H9 (cell line): ENCODE results near the gene NCK1. TPM values are rescaled to one million over a fixed set of nuclear protein-coding genes. Genes with fewer than 3 reads are reported as not detected.
"Not testable (repeated sequence)": the region's sequence is repeated elsewhere in the genome, so short reads cannot be mapped to it uniquely, and the experiment has no call there.

Experiments used
- DNase-seq: peaks from one replicate; pipeline ENCODE4 v3.0.0-alpha.2; 2017
- H2AFZ ChIP-seq: one replicate; pipeline ENCODE4 v1.6.1; 2013; ENCODE audit warnings: mild to moderate bottlenecking, low read length, control low read depth, moderate library complexity
- H2AK5ac ChIP-seq: 2 replicates; pipeline ENCODE4 v1.6.1; 2013; ENCODE audit warnings: low read length, control low read depth, mixed read lengths; ENCODE audit not compliant: insufficient read length
- H2BK120ac ChIP-seq: one replicate; pipeline ENCODE4 v1.6.1; 2013; ENCODE audit warnings: low read depth, mild to moderate bottlenecking, low read length, control low read depth, inconsistent platforms; ENCODE audit not compliant: poor library complexity, severe bottlenecking
- H2BK12ac ChIP-seq: 2 replicates; pipeline ENCODE4 v1.6.1; 2013; ENCODE audit warnings: low read length, control low read depth, mixed read lengths, low read depth; ENCODE audit not compliant: insufficient read length
- H2BK15ac ChIP-seq: 2 replicates; pipeline ENCODE4 v1.6.1; 2013; ENCODE audit warnings: low read depth, low read length, control low read depth
- H2BK20ac ChIP-seq: one replicate; pipeline ENCODE4 v1.6.1; 2013; ENCODE audit warnings: low read depth, mild to moderate bottlenecking, low read length, control low read depth, inconsistent platforms; ENCODE audit not compliant: poor library complexity, severe bottlenecking
- H2BK5ac ChIP-seq: 2 replicates; pipeline ENCODE4 v1.6.1; 2013; ENCODE audit warnings: low read length, control low read depth, mixed read lengths; ENCODE audit not compliant: insufficient read length
- H3K14ac ChIP-seq: 2 replicates; pipeline ENCODE4 v1.6.1; 2013; ENCODE audit warnings: low read length, control low read depth; ENCODE audit not compliant: insufficient read depth
- H3K18ac ChIP-seq: 2 replicates; pipeline ENCODE4 v1.6.1; 2013; ENCODE audit warnings: low read depth, mild to moderate bottlenecking, mixed read lengths, low read length, control low read depth; ENCODE audit not compliant: insufficient read length
- H3K23ac ChIP-seq: 2 replicates; pipeline ENCODE4 v1.6.1; 2013; ENCODE audit warnings: low read length, control low read depth, mixed read lengths, low read depth; ENCODE audit not compliant: insufficient read length
- H3K23me2 ChIP-seq: 2 replicates; pipeline ENCODE4 v1.6.1; 2013; ENCODE audit warnings: low read depth, mild to moderate bottlenecking, mixed read lengths, low read length, control low read depth; ENCODE audit not compliant: insufficient read length, poor library complexity, severe bottlenecking
- H3K27ac ChIP-seq: 2 replicates; pipeline ENCODE4 v1.5.1; 2013; ENCODE audit warnings: low read length, control low read depth, mixed read lengths, low read depth; ENCODE audit not compliant: insufficient read length
- H3K27me3 ChIP-seq: 2 replicates; pipeline ENCODE4 v1.6.1; 2013; ENCODE audit warnings: low read length, control low read depth, inconsistent platforms; ENCODE audit not compliant: insufficient read depth
- H3K4ac ChIP-seq: 2 replicates; pipeline ENCODE4 v1.6.1; 2013; ENCODE audit warnings: low read depth, mild to moderate bottlenecking, control low read depth, inconsistent platforms, low read length, moderate library complexity
- H3K4me1 ChIP-seq: 2 replicates; pipeline ENCODE4 v1.6.1; 2013; ENCODE audit warnings: low read length, control low read depth, inconsistent platforms; ENCODE audit not compliant: insufficient read depth
- H3K4me2 ChIP-seq: 2 replicates; pipeline ENCODE4 v1.6.1; 2013; ENCODE audit warnings: low read length, control low read depth, mixed read lengths; ENCODE audit not compliant: insufficient read length, insufficient read depth
- H3K56ac ChIP-seq: 2 replicates; pipeline ENCODE4 v1.6.1; 2013; ENCODE audit warnings: low read depth, mild to moderate bottlenecking, mixed read lengths, low read length, control low read depth; ENCODE audit not compliant: insufficient read length
- H3K79me1 ChIP-seq: 2 replicates; pipeline ENCODE4 v1.6.1; 2013; ENCODE audit warnings: low read depth, mild to moderate bottlenecking, moderate library complexity, low read length, control low read depth, inconsistent platforms; ENCODE audit not compliant: insufficient read depth, poor library complexity, severe bottlenecking
- H3K79me2 ChIP-seq: 2 replicates; pipeline ENCODE4 v1.6.1; 2013; ENCODE audit warnings: low read length, control low read depth, inconsistent platforms; ENCODE audit not compliant: insufficient read depth
- H3K9ac ChIP-seq: 2 replicates; pipeline ENCODE4 v1.6.1; 2013; ENCODE audit warnings: low read length, control low read depth, mixed read lengths; ENCODE audit not compliant: insufficient read length; ENCODE audit errors: extremely low read depth
- H3K9me3 ChIP-seq: one replicate; pipeline ENCODE4 v1.6.1; 2013; ENCODE audit warnings: low read depth, low read length, inconsistent platforms; ENCODE audit not compliant: control insufficient read depth
- H3T11ph ChIP-seq: one replicate; pipeline ENCODE4 v1.6.1; 2013; ENCODE audit warnings: mild to moderate bottlenecking, low read length, control low read depth, inconsistent platforms
- H4K20me1 ChIP-seq: one replicate; pipeline ENCODE4 v1.6.1; 2013; ENCODE audit not compliant: control insufficient read depth, insufficient read length, insufficient read depth
- H4K5ac ChIP-seq: 2 replicates; pipeline ENCODE4 v1.6.1; 2013; ENCODE audit warnings: low read depth, mild to moderate bottlenecking, mixed read lengths, low read length, control low read depth; ENCODE audit not compliant: insufficient read length
- H4K8ac ChIP-seq: replicated peaks from 2 replicates; pipeline ENCODE4 v1.6.1; 2013; ENCODE audit warnings: low read length, control low read depth, mixed read lengths, low read depth; ENCODE audit not compliant: insufficient read length
- H4K91ac ChIP-seq: 2 replicates; pipeline ENCODE4 v1.6.1; 2013; ENCODE audit warnings: low read depth, mild to moderate bottlenecking, moderate library complexity, mixed read lengths, low read length, control low read depth; ENCODE audit not compliant: insufficient read length
- H3K27ac Mint-ChIP-seq, 3 experiments: 2 replicates in 2 of 3; 3 replicates in 1 of 3; pipeline ENCODE4 v1.8.0; 2020 to 2021; ENCODE audit warnings: mixed read lengths in 3 of 3, mild to moderate bottlenecking in 1 of 3, moderate library complexity in 1 of 3
- H3K27me3 Mint-ChIP-seq: 2 replicates; pipeline ENCODE4 v1.8.0; 2021; ENCODE audit warnings: low read depth, mild to moderate bottlenecking, moderate library complexity, mixed read lengths
- H3K36me3 Mint-ChIP-seq, 3 experiments: 2 replicates in 2 of 3; 3 replicates in 1 of 3; pipeline ENCODE4 v1.8.0; 2020 to 2021; ENCODE audit warnings: low read depth in 3 of 3, mixed read lengths in 3 of 3; ENCODE audit not compliant: insufficient read depth in 1 of 3
- H3K4me1 Mint-ChIP-seq, 2 experiments: 2 replicates each; pipeline ENCODE4 v1.8.0; 2020; ENCODE audit warnings: mixed read lengths in 2 of 2
- H3K4me3 Mint-ChIP-seq, 2 experiments: 2 replicates in 1 of 2; 3 replicates in 1 of 2; pipeline ENCODE4 v1.8.0; 2020 to 2021; ENCODE audit warnings: mild to moderate bottlenecking in 2 of 2, mixed read lengths in 2 of 2, moderate library complexity in 1 of 2
- H3K9me3 Mint-ChIP-seq, 2 experiments: 2 replicates in 1 of 2; 3 replicates in 1 of 2; pipeline ENCODE4 v1.8.0; 2020; ENCODE audit warnings: mild to moderate bottlenecking in 2 of 2, mixed read lengths in 2 of 2, moderate library complexity in 1 of 2
- WGBS: extraction: QIAGEN DNeasy Blood & Tissue Kit; methylation state at CpG from one replicate; pipeline ENCODE4 v1.1.7; 2013; ENCODE audit warnings: missing lambda C conversion rate, low lambda C conversion rate, mixed read lengths; ENCODE audit not compliant: insufficient read length; ENCODE audit errors: extremely low coverage; 5-methylcytosine and 5-hydroxymethylcytosine counted together
- total RNA-seq: library from RNA; stranded (reverse); gene quantifications from 2 replicates; pipeline ENCODE4 v1.2.1, GENCODE V29; 2021
- TF ChIP-seq, protein P1 (sequence below): fragments of 200-600 bp; sonication (generic); conservative IDR thresholded peaks from 3 replicates; pipeline ENCODE4 v1.8.0; 2021; ENCODE audit warnings: antibody characterized with exemption, mild to moderate bottlenecking

Gene NCK1
- total RNA-seq, 1 experiment from 2014 or later = 26.4 TPM

DNA sequence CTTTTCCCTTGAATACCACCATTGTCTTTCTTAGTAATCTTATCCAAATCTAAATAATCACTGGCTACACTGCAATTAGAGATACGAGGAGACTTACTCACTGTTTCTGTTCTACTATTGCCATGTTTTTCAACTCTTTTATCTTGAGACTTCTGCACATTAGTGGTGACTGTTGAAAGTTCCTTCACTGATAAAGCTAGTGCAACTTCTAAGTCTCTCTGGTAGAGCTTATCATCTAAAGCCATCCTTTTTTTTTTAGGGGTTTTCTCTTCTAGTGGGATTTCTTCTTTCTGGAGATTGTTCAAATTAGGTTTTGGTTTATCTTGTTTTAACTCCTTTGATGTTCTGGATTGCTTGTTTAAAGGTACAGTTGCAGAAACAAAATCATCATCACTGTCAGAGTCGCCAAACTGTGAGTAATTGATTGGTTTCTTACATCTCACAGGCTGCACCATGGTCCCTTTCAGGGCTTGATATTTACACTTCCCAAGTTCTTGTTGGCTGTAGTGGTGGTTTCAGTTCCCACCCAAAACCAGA, 37.7 kb downstream of the NCK1 start:
- H3K4me1 Mint-ChIP-seq = peaks cover 52% of the 10 kb centered on the region in 2 experiments
- H4K5ac ChIP-seq = no peak overlapping the region
- no peak overlapping the region for H3K23ac ChIP-seq
- no peak overlapping the region for H2BK20ac ChIP-seq
- H2AFZ ChIP-seq = no peak overlapping the region
- H3K27me3 ChIP-seq = no peaks in the 10 kb centered on the region
- H3K36me3 Mint-ChIP-seq = peaks cover 6 to 14% (median 9%) of the 10 kb centered on the region in 3 experiments
- H3K4me2 ChIP-seq = no peak overlapping the region
- H2BK15ac ChIP-seq = no peak overlapping the region
- H3K4ac ChIP-seq = no peak overlapping the region
- no peak for DNase-seq
- H3K56ac ChIP-seq = no peak overlapping the region
- H3K9me3 ChIP-seq = no peaks in the 10 kb centered on the region
- no peak overlapping the region for H4K91ac ChIP-seq
- WGBS = no CpG with 5 or more reads among the region's 2 CpGs
- H2BK120ac ChIP-seq = no peak overlapping the region
- H4K20me1 ChIP-seq = no peaks in the 10 kb centered on the region
- H3T11ph ChIP-seq = no peak overlapping the region
- no peak overlapping the region for H2BK12ac ChIP-seq
- no peak overlapping the region for H3K27ac ChIP-seq
- H3K4me3 Mint-ChIP-seq = no peak overlapping the region
- no peaks in the 10 kb centered on the region; the same call in 1 of the 2 replicates for H3K4me1 ChIP-seq
- H3K79me2 ChIP-seq = peaks cover 7% of the 10 kb centered on the region; the same call in 1 of the 2 replicates
- no peak overlapping the region for H2AK5ac ChIP-seq
- no peaks in the 10 kb centered on the region for H3K79me1 ChIP-seq
- no peak overlapping the region for H3K14ac ChIP-seq
- H4K8ac ChIP-seq = no peak overlapping the region
- H3K23me2 ChIP-seq = no peaks in the 10 kb centered on the region
- H3K27ac Mint-ChIP-seq = peak overlapping the region in 2 of 3 experiments; percentile 40 to 65; a peak in 5 of 7 replicates
- H3K18ac ChIP-seq = no peak overlapping the region
- no peak overlapping the region for H3K9ac ChIP-seq
- peaks cover 3 to 7% of the 10 kb centered on the region in 2 experiments; a peak in 4 of 5 replicates for H3K9me3 Mint-ChIP-seq
- TF ChIP-seq, protein P1, sequence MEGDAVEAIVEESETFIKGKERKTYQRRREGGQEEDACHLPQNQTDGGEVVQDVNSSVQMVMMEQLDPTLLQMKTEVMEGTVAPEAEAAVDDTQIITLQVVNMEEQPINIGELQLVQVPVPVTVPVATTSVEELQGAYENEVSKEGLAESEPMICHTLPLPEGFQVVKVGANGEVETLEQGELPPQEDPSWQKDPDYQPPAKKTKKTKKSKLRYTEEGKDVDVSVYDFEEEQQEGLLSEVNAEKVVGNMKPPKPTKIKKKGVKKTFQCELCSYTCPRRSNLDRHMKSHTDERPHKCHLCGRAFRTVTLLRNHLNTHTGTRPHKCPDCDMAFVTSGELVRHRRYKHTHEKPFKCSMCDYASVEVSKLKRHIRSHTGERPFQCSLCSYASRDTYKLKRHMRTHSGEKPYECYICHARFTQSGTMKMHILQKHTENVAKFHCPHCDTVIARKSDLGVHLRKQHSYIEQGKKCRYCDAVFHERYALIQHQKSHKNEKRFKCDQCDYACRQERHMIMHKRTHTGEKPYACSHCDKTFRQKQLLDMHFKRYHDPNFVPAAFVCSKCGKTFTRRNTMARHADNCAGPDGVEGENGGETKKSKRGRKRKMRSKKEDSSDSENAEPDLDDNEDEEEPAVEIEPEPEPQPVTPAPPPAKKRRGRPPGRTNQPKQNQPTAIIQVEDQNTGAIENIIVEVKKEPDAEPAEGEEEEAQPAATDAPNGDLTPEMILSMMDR = no peak
- H3K27me3 Mint-ChIP-seq = no peaks in the 10 kb centered on the region; the same call in 1 of the 2 replicates
- no peak overlapping the region for H2BK5ac ChIP-seq

DNA sequence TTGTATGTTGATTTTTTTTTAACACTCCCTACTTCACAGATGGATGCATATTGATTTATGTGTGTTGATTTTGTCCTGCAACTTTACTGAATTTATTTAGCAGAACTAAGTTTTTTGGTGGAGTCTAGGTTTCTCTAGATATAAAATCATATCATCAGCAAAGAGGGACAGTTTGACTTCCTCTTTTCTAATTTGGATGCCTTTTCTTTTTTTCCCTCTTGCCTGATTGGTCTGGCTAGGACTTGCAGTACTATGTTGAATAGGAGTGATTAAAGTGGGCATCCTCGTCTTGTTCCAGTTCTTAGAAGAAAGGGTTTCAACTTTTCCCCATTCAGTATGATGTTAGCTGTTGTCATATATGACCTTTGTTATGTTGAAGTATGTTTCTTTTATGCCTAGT, 38.7 kb downstream of the NCK1 start:
- peaks cover 12% of the 10 kb centered on the region; the same call in 1 of the 2 replicates for H3K79me2 ChIP-seq
- not testable (repeated sequence) for H3K9ac ChIP-seq, H2BK5ac ChIP-seq, H3T11ph ChIP-seq, H4K5ac ChIP-seq, H3K56ac ChIP-seq, H2BK12ac ChIP-seq, H2AFZ ChIP-seq, H3K14ac ChIP-seq, H4K20me1 ChIP-seq, H4K91ac ChIP-seq, H2BK20ac ChIP-seq, H3K4me2 ChIP-seq, H3K9me3 Mint-ChIP-seq, H3K18ac ChIP-seq, H3K4ac ChIP-seq, H3K27ac ChIP-seq, H4K8ac ChIP-seq, H3K27me3 Mint-ChIP-seq, H3K23me2 ChIP-seq, H3K23ac ChIP-seq, H2AK5ac ChIP-seq, H2BK15ac ChIP-seq, H2BK120ac ChIP-seq, H3K4me3 Mint-ChIP-seq, H3K9me3 ChIP-seq, H3K79me1 ChIP-seq, H3K4me1 ChIP-seq, H3K27me3 ChIP-seq, DNase-seq
- Mint-ChIP-seq H3K4me1 (peaks cover 52% of the 10 kb centered on the region in 2 experiments), H3K27ac (peak overlapping the region in 2 of 3 experiments; percentile 25 to 52; a peak in 4 of 7 replicates), H3K36me3 (peaks cover 6 to 14% (median 9%) of the 10 kb centered on the region in 3 experiments)
- WGBS = no CpG with 5 or more reads among the region's 1 CpG
